ENCODE results near the gene AKR1C3. TPM values are rescaled to one million over a fixed set of nuclear protein-coding genes. Genes with fewer than 3 reads are reported as not detected.
"Not testable (repeated sequence)": the region's sequence is repeated elsewhere in the genome, so short reads cannot be mapped to it uniquely, and the experiment has no call there.

Gene AKR1C3
- total RNA-seq, 1 experiment from 2014 or later: 0.62 TPM

DNA sequence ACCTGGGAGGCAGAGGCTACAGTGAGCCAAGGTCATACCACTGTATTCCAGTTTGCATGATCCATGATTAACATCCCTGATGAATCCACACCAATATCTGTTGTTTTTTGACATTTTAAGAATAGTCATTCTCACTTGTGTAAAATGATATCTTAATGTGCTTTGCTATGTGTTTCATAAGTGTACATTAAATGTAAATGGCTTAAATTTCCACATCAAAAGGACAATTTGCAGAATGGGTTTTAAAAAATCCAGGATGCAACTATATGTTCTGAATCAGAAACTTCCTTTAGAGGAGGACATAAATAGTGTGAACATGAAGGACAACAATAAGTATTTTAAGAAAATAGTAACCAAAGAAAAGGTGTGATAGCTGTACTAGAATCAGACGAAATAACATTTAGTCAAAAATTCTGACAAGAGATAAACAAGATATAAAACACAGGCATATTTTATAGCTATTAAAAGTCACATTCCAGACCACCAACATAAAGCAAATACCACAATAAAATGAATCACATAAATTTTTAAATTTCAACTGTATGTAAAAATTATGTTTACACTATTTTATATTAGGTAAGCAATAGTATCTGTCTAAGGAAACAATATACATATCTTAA is 42.4 kb downstream of the AKR1C3 start:
- Histone ChIP-seq H3K36me3 (ENCODE audit: control insufficient read depth, insufficient read depth, low read length) (no peaks in the 10 kb centered on the region), H3K27ac (ENCODE audit: low read length) (no peak overlapping the region), H3K4me1 (ENCODE audit: control insufficient read depth, insufficient read depth, low read length) (no peaks in the 10 kb centered on the region), H3K9me3 (ENCODE audit: control insufficient read depth, insufficient read depth, low read depth, low read length) (no peaks in the 10 kb centered on the region), H3K4me3 (ENCODE audit: low read depth in 2 of 2, low read length in 2 of 2) (no peak overlapping the region), H3K27me3 (ENCODE audit: control insufficient read depth, insufficient read depth, low read length) (no peaks in the 10 kb centered on the region)
- ChIA-PET POLR2A (no interaction called here), CTCF (no interaction called here)
- in situ Hi-C loops (cut with HindIII; ENCODE audit: low pct_unique_long_range_greater_than_20kb, low sequenced_read_pairs): no loop called here
- TF ChIP-seq REST (IDR thresholded peaks at IDR 0.05; ENCODE audit: insufficient read depth in 1 of 2, low read depth in 2 of 2, low read length in 1 of 2): no peak
- TF ChIP-seq SIN3A (IDR thresholded peaks at IDR 0.05; ENCODE audit: borderline replicate concordance, insufficient read depth, low read depth, low read length): no peak
- no peak for TF ChIP-seq TCF7L2 (IDR thresholded peaks at IDR 0.05; ENCODE audit: low read depth, low read length)
- TF ChIP-seq CTCF (IDR thresholded peaks at IDR 0.05): no peak
- TF ChIP-seq POLR2AphosphoS5 (IDR thresholded peaks at IDR 0.05; ENCODE audit: low read depth, low read length): no peak
- intact Hi-C loops (cut with micrococcal nuclease; ENCODE audit: unreplicated experiment): no loop called here
- DNase-seq (ENCODE audit: low read depth, low spot score) (no peak), ATAC-seq (no peak)
- no TSS peak for BruUV-seq (replicated peaks)

DNA sequence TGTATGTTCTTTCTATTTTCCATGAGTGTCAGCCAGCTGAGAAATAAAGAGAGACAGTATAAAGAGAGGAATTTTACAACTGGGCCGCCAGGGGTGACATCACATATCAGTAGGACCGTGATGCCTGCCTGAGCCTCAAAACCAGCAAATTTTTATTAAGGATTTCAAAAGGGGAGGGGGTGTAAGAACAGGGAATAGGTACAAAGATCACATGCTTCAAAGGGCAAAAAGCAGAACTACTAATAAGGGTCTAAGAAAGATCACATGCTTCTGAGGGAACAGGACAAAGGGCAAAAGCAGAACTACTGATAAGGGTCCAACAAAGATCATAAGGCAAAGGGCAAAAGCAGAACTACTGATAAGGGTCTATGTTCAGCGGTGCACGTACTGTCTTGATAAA is 43.5 kb downstream of the AKR1C3 start:
- H3K4me3 ChIP-seq (ENCODE audit: low read depth in 2 of 2, low read length in 2 of 2); DNase-seq (ENCODE audit: low read depth, low spot score); H3K27ac ChIP-seq (ENCODE audit: low read length); H3K4me1 ChIP-seq (ENCODE audit: control insufficient read depth, insufficient read depth, low read length); ATAC-seq; H3K36me3 ChIP-seq (ENCODE audit: control insufficient read depth, insufficient read depth, low read length); intact Hi-C loops (cut with micrococcal nuclease; ENCODE audit: unreplicated experiment); POLR2A ChIA-PET; CTCF ChIA-PET; H3K27me3 ChIP-seq (ENCODE audit: control insufficient read depth, insufficient read depth, low read length); in situ Hi-C loops (cut with HindIII; ENCODE audit: low pct_unique_long_range_greater_than_20kb, low sequenced_read_pairs); BruUV-seq (replicated peaks); H3K9me3 ChIP-seq (ENCODE audit: control insufficient read depth, insufficient read depth, low read depth, low read length): not testable (repeated sequence)

- H3K4me1 ChIP-seq (ENCODE audit: control insufficient read depth, insufficient read depth, low read length): no peaks in the 10 kb centered on the region
- no peak for TF ChIP-seq TCF7L2 (IDR thresholded peaks at IDR 0.05; ENCODE audit: low read depth, low read length)
- TF ChIP-seq SIN3A (IDR thresholded peaks at IDR 0.05; ENCODE audit: borderline replicate concordance, insufficient read depth, low read depth, low read length): no peak
- TF ChIP-seq CTCF (IDR thresholded peaks at IDR 0.05): no peak
- TF ChIP-seq REST (IDR thresholded peaks at IDR 0.05; ENCODE audit: insufficient read depth in 1 of 2, low read depth in 2 of 2, low read length in 1 of 2): no peak
- TF ChIP-seq POLR2AphosphoS5 (IDR thresholded peaks at IDR 0.05; ENCODE audit: low read depth, low read length): no peak
- CTCF ChIA-PET: no interaction called here
- no peaks in the 10 kb centered on the region for H3K36me3 ChIP-seq (ENCODE audit: control insufficient read depth, insufficient read depth, low read length)
- H3K27ac ChIP-seq (ENCODE audit: low read length): no peak overlapping the region
- H3K4me3 ChIP-seq (ENCODE audit: low read depth in 2 of 2, low read length in 2 of 2): no peak overlapping the region
- POLR2A ChIA-PET: no interaction called here
- DNase-seq (ENCODE audit: low read depth, low spot score) (no peak), ATAC-seq (no peak)
- H3K9me3 ChIP-seq (ENCODE audit: control insufficient read depth, insufficient read depth, low read depth, low read length): no peaks in the 10 kb centered on the region
- intact Hi-C loops (cut with micrococcal nuclease; ENCODE audit: unreplicated experiment) (no loop called here), in situ Hi-C loops (cut with HindIII; ENCODE audit: low pct_unique_long_range_greater_than_20kb, low sequenced_read_pairs) (no loop called here)
- no peaks in the 10 kb centered on the region for H3K27me3 ChIP-seq (ENCODE audit: control insufficient read depth, insufficient read depth, low read length)
- BruUV-seq (replicated peaks): no TSS peak
Observed at GRCh38 chr10:5142199-5142598, 48.0 kb downstream of the AKR1C3 start.

All from Panc1 (cell line).